Measurements from ENCODE around the gene DBX1.

GRCh38 chr11:20203831-20204230, 43.6 kb upstream of the DBX1 start:
- TF ChIP-seq CTCF (IDR thresholded peaks at IDR 0.05; ENCODE audit: low read length) (no peak), EZH2 (optimal IDR thresholded peaks at IDR 0.05; ENCODE audit: low read depth, low read length) (no peak), EZH2phosphoT487 (IDR thresholded peaks at IDR 0.05; ENCODE audit: low read length) (no peak)
